Measurements from ENCODE around the gene APOE.
"Not testable (repeated sequence)": the region's sequence is repeated elsewhere in the genome, so short reads cannot be mapped to it uniquely, and the experiment has no call there.

DNA sequence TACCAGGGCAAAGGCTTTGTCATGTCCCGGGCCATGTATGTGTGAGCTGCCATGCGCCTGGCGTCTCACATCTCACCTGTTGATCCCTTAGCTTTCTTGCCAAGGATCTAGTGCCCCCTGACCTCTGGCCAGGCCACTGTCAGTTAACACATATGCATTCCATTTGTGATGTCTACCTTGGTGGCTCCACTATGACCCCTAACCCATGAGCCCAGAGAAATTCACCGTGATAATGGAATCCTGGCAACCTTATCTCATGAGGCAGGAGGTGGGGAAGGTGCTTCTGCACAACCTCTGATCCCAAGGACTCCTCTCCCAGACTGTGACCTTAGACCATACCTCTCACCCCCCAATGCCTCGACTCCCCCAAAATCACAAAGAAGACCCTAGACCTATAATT is 17.3 kb upstream of the APOE start:
- not testable (repeated sequence) for TF ChIP-seq CTCF (conservative IDR thresholded peaks at IDR 0.05; ENCODE audit: low read depth, low read length); EZH2 (IDR thresholded peaks at IDR 0.05; ENCODE audit: borderline replicate concordance, low read depth, low read length, poor library complexity, severe bottlenecking)

All from A673 (cell line).